HG03108 (cell line): ENCODE measurements around the gene RBM20.
"Not testable (repeated sequence)": the region's sequence is repeated elsewhere in the genome, so short reads cannot be mapped to it uniquely, and the experiment has no call there.

Experiments
- ATAC-seq: cut with Tn5 transposase; IDR thresholded peaks from one replicate; pipeline ENCODE4 v1.9.1; 2021; ENCODE audit warnings: moderate library complexity; ENCODE audit not compliant: unreplicated experiment

RBM20 gene

DNA sequence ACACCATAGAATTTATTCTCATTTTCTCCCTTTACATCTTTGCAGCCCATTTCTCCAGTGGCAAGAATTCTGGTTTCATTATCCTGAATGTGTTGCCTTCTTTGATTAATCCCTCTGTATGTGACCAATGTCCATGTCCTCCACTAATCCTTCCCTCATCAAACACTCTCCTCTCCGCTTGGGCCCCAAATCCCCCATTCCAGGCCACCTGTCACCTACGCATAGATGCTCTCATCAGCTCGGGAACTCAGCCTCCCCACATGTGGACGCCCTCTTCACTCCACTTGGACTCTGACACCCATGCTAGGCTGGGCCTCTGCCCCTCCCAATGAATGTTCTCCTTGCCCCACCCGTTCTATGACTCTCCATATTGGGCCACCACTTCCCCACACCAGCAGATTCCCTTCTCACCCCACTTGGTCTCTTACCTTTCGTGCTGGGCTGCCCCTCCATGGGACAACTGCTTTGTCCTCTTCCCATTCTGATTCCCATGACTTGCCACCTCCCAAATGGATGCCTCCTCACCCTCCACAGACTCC lies 18.7 kb upstream of the RBM20 start:
- no peak for ATAC-seq

DNA sequence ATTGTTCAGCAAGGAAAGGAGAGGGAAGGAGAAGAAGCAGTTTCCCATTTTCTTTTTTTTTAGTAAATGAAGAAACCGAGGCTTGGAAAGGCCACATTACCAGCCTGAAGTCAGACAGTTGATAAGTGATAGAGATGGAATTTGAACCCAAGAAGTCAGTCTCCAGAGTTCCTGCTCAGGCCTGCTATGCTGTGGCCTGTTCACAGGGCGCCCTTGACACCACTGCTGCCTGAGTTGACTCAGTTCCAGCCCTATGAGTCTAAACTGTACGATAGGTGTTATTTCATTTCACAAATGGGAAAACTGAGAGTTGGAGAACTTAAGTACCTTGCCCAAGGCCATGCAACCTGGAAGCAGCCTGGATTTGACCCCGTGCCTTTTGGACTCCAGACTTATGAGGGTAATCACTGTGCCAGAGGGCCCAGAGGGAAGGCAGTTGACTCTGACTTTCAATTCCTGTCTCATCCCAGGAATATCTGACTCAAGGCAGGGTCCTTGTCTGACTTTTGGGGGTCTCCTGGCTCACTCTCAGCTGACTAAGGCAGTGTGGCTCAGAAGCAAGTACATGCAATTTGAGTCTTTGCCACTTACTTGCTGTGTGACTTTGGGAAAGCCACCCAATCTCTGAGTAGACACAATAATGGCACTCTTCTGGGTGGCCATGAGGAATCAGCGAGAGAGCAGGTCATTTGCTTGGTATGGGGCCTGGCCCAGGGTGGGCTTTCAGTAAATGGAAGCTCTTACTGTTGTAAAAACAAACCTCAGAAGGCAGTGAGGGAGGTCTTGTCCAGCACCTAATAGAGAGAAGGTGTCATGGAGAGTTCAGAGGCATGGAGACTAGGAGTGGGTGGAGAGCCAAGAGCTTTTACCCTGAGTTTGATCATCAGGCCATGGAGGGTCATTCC lies 17.9 kb upstream of the RBM20 start:
- ATAC-seq = no peak

DNA sequence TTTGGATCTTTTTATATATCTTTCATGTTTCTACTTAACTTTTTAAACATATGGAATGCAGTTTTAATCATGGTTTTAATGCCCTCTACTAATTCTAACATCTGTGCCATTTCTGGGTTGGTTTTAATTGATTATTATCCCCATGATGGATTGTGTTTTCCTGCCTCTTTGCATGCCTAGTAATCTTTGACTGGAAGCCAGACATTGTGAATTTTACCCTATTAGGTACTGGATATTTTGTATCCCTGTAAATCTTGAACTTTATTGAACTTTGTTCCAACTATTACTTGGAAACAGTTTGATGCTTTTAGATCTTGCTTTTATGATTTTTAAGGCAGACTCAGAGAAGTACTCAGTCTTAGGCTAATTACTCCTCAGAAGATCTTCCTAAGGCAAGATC lies 16.0 kb upstream of the RBM20 start:
- ATAC-seq = no peak

DNA sequence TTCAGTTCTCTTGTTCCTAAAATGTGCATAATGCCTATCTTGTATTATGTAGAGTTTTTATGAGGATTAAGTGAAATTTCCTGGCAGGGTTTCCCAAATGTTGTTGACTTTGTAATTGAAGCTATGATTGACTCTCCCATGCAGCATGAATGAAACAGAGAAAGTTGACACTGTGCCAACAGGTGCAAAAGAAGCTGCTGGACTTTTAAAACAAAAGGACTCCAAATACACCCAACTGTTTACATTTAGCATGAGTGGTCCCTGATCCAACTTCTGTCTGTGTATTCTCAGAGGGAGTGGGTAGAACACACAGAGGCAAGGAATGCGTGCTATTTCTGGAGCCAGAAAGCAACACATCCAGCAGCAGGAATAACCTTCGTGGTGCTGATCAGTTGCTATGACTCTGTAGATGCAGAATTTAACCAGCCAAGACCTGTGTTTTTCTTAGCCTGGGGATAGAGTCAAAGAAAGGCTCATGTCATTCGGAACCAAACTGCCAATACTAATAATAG lies 14.4 kb upstream of the RBM20 start:
- ATAC-seq = no peak

DNA sequence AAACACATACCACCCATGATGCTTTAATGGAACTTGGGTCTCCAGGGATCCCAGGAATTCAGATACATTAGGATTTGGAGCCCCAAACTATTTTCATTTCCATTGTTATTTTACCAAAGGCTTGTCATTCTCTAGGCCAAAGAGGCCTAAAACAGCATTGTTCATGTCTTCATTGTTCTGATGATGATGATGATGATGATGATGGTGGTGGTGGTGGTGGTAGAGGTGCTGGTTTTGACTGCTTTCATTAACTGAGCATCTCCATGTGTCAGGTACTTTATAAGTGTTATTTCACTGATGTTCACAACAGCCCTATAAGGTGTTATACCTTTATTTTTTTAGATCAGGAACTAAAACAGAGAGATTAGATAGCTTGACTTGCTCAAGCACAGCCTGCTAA lies 12.2 kb upstream of the RBM20 start:
- ATAC-seq = no peak

DNA sequence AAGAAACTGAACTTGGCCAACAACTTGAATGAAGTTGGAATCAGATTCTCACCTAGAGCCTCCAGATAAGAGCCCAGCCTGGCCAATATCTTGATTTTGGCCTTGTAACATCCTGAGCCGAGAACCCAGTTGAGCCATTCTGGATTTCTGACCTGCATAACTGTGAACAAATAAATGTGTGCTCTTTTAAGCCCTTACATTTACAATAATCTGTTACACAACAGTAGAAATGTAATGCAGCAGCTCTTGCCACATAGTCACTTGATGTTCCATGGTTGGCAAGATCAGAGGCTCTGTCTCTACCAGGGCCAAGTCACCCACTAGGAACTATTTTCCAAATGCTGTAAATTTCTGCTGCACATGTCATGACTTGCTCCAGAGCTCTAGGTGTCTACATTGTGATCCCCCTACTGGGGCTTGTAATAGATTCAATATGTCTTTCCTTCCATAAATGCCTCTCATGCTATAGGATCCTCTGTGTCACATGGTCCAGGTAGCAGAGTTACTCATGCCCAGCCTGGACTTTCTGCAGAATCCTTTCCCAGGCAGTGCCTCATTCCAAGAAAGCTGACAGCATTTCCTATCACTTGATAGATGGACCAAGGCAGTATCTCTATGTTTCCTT lies 11.4 kb upstream of the RBM20 start:
- ATAC-seq = no peak

DNA sequence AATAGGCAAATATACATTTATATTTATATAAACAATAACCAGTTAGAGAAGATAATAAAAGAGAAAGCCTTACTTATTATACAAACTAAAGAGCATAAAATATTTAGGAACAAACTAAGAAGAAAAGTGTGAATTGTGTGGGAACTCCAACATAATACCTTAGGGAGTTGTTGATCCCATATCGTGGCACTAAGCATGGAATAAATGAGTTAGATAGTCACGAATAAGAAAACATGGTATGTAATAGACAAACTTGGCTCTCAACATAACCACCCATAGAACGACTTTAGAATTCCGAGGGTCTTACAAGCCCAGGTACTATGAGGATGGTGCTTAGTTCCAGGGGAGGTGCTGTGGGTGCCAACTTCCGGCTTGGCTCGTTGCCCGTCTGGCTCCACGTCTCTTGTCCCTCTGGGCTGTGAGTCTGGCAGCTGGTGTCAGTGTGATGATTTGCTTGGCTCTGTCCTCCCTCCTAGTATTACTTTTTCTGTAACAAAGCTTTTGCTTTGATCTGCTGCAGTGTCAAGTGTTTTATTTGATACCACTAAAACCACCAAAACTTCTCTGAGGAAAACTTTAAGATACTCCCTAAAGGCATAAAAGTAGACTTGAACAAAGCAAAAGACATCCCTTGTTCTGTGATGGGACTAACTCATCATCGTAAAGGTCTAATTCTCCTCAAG lies 9.5 kb upstream of the RBM20 start:
- ATAC-seq = no peak

DNA sequence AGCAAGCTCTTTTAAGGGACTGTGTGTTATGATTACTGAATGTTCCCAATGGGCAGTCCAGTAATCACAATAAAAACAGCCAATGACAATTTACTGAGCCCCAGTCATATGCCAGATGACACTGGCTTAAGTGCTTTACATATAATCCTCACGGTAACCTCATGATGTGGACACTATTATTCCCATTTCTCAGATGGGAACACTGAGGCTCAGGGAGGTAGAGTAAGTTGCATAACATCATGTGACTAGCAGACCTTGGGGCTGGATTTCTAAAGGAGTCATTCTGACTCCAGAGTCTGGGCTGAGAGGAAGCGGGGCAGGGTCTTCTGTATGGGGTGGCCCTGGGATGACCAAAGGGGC lies 7.6 kb upstream of the RBM20 start:
- no peak for ATAC-seq

DNA sequence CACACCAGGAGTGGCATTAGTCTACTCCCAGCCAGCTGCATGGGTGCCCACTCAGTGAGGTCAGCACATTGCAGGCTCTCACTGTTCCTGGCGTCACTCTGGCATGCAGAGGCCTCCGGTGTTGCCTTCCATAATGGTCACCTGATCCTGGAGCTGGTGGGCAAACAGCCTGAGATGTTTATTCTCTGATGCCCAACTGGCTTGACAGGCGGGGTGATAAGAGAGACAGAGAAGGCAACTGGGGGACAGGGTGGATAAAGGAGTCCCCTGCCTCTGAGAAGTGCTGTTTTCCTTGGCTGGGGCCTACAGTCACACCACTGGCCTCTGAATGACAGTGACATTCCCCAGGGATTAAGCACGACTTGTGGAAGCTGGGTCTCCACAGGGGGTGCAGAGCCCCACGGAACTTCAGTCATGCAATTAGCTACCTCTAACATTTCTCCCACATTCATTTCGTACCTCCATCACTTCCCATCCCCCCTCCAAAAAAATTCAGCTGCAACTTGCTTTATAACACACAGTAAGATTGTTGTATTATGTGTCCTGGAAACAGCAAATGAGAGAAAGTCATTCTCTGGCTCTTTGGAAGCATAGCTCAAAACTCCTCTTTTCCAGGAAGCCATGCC lies 7.1 kb upstream of the RBM20 start:
- ATAC-seq = no peak

DNA sequence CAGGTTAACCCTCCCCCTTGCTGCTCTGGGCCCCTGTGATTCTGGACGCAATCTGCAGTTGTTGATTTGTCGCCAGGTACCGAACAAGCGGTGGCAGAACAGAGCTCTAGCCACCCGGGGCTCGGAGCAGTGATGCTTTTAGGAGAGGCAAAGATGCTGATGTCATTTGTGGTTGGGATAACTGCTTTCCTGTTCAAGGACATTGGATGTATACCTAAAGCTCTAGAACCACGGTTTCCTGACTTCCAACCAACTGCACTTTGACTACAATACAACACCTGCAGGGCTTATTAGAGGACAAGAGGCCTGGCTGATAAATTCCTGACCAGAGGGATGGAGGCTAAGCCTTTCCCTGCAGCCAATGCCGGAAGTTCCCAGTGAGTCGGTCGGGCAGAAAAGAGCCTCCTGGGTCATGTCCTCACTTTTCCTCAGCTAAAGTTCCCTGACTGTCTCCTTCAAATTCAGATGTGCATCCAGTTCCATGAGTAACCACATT lies 6.5 kb upstream of the RBM20 start:
- ATAC-seq = no peak

DNA sequence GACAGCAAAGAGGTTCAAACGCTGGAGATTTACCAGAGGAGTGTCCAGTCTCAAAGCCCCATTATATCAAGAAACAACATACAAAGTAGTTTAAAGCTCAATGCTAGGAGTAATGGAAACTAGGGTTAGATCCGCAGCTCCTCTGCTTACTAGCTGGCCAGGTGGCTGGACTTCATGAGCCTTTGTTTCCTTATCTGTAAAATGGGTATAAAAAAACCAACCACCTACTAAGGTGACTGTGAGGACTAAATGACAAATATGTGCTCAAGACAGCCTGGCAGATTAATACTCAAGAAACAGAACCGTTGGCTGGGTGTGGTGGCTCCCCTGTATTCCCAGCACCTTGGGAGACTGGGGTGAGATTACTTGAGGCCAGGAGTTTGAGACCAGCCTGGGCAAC lies 5.8 kb upstream of the RBM20 start:
- ATAC-seq = no peak

DNA sequence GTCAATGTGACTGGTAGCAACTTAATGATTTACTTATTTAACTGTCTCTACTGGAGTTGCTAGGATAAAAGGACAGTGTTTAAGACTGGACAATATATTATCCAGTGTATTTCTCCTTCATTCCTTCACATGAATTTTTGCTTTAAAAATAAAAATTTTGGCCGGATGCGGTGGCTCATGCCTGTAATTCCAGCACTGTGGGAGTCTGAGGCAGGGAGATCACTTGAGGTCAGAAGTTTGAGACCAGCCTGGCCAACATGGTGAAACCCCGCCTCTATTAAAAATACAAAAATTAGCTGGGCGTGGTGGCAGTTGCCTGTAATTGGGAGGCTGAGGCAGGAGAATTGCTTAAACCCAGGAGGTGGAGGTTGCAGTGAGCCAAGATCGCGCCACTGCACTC lies 5.1 kb upstream of the RBM20 start:
- not testable (repeated sequence) for ATAC-seq

DNA sequence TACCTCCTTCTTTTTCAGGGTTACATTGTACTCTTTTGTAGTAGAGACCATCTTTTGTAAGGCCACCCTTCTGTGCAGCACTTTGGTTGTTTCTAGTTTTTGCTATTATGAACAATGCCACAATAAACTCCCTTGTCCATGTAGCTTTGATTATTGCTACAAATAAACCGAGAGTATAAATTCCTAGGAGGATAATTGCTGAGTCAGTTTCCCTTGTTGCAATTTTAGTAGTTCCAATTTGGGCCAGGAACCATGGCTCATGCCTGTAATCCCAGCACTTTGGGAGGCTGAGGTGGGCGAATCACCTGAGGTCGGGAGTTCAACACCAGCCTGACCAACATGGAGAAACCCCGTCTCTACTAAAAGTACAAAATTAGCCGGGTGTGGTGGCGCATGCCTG lies 4.3 kb upstream of the RBM20 start:
- not testable (repeated sequence) for ATAC-seq

DNA sequence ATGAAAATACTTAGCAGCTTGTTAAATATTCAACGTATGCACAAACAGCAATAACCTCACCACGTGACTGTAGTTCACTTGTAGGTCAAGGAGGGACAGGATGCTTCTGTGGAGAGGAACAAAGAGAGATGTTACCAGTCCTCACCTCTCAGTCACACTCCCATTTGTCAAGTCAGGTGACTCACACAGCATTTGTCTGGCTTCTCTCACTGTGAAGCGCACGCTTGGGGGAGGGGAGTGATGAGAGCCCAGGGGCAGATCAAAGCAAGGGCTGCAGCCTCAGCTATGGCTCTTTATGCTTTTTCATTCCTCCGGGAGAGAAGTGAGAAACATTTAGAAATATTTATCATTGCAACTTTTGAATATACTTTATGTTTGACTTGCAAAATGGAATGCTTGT lies 2.9 kb upstream of the RBM20 start:
- no peak for ATAC-seq

DNA sequence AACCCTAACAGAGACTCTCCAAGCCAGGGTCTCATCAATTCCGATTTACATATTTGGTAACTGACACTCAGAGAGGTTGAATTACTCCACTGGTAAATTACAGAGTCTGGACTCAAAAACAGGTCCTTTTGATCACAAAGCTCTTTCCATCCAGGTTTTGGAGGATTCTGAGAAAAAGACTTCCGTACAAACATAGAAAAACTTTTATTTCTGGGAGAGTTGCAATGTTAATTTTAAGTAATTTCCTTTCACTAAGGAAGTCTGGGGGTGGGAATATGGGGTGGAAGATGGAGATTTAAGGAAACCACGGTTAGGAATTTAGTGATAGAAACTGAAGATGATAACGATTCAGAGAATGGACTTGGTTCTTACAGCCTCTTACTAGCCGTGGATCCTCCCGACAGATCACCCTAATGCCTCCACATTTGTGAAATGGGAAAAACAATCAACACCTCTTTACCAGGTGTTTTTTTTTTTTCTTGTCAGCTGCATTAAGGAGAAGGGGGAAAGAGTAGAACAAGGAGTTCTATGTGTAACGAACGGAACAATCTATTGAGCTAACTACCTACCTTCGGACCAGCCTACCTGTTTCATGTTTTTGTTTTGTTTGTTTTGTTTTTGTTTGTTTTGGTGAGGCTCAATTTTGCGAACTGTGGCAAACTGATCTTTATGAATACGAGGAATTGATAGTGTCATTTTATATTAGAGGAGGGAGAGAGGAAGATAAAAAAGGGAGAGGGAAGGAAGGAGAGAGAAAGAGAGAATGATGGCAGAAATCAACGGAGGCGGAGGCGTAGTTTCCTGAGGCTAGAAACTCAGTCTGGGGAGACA lies 1.7 kb upstream of the RBM20 start:
- no peak for ATAC-seq

DNA sequence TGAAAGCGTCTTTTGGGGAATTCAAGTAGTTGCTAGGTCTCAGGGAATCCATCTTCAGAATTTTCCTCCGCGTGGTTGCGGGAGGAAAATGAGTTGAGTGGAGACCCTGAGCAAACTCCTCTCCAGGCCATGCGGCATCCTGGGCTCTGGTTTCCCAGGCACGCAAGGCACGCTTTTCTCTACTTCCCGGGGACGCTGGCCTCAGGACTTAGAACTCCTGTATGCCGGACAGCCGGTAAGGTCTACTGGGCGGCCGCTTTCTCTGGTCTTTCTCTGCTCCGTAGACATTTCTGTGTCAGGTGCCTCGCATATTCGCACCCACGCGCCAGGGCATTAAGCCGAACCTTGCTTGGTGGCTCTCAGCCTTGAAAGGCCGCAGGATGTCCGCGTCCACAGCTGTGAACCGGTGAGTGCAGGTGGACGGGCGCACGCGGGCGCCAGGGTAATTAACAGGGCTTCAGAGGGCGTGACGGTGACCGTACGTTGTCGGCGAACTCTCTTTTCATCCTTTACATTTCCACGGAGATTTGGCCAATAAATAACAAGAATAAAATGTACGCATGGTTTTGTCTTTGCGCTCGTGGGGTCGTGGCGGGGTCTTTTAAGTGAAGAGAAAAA lies 992 bp upstream of the RBM20 start:
- no peak for ATAC-seq

DNA sequence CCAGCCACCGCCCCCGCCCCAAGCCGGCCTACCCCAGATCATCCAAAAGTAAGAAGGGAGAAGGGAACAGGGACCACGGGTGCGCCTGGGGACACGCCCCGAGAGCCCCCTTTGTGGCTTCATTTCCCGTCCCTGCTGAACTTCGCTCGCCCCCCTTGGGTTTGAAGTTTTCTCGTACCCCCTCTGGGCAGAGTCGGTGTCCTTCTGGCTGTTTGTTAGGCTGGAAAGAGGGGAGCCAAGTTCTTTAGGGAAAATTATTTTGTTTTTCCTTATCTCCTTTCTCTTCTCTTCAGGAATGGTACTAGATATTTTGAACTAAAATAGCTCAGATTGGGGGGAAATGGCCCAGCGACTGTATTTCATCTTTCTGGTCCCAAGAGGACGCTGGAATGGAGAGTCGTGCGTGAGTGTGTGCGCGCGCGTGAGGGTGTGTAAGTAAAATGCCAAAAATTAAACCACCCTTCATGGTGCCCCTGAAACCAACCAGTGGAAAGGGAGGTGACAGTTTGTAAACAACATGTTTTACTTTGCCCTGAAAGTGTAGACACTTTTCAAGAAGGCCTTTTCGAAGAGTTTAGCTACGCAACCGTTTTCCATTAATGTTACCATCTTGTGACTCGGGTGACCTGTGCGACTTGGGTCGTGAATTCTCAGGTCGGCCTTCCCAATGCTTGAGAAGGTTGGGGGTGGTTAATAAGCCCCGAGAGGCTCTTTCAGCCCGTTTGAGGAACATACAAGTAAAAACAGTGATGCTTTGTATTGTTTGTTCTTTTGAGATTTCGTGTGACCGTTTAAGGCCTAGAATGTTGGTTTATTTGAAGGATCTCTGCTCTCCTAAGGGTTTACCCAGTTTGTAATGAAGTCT lies 694 bp downstream of the RBM20 start:
- no peak for ATAC-seq

DNA sequence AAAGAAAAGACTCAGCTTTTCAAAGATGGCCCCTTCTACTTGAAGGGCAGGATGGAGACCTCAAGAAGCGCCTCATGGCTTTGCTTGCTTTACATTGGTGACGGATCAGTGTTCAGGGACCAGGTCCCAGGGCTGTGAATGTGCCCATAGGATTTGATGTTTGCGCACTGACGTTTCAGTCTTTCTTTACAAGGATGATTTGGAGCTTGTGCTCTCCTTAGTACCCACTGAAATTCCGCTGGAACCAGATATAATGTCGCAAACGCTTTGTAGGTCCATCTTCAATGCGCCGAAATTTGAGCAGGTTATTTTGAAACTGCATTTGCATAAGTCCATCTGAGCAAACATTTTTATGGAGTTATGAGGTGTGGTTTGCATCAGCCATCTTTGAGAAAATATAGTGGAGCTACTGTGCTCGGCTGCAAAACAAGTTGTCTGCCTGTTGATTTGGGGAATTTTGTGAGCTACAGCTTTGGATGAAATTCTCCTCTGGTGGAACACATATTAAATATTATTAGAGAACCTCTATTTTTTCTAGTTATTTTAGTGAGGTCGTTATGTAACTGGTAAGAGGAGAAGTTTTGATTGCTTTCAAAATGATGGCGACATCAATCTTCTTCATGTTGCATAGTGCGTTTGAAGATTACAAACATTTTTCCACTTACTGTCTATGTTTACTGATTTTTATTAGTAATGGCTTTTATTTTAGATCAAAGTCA lies 2.4 kb downstream of the RBM20 start:
- ATAC-seq = no peak
